A673 (cell line): ENCODE results near the gene RAB11FIP4.

ENCODE experiments used
- CTCF ChIP-seq: fragments of 300-800, 200-600 bp; sonication (generic); conservative IDR thresholded peaks from 2 replicates; pipeline ENCODE4 v1.5.1; 2017; ENCODE audit warnings: low read depth, mild to moderate bottlenecking, antibody characterized with exemption, low read length, moderate library complexity, mixed read lengths
- EZH2 ChIP-seq: fragments of 200-600 bp; sonication (generic); IDR thresholded peaks from 2 replicates; pipeline ENCODE4 v1.6.1; 2017; ENCODE audit warnings: borderline replicate concordance, low read depth, mild to moderate bottlenecking, mixed read lengths, antibody characterized with exemption, low read length; ENCODE audit not compliant: poor library complexity, severe bottlenecking

GRCh38 chr17:31568121-31568520 is 176.6 kb downstream of the RAB11FIP4 start:
- TF ChIP-seq EZH2 = no peak
- TF ChIP-seq CTCF = no peak
